HG02970 (cell line): ENCODE results near the gene HS3ST3A1.

Source experiments
- ATAC-seq: cut with Tn5 transposase; IDR thresholded peaks from one replicate; pipeline ENCODE4 v1.9.1; 2021; ENCODE audit warnings: mild to moderate bottlenecking, moderate library complexity, moderate number of reproducible peaks; ENCODE audit not compliant: unreplicated experiment, low FRiP score

The HS3ST3A1 gene

DNA sequence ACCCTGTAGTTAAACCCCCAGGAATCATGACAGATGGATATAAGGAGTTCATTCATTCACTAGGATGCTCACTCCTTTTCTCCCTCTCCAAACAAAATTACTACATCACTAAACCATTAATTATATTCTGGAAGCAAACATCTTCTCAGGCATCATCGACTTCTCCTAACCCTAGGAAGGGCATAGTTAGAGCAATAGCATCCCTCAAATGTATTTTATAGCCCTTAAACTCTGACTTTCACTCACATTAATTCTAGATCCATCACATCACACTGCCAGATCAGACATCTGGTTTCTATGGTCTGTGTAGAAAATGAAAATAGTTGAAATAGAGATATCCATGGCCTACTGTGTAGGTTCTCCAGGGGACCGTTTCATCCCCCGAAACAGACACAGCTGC, 143.9 kb downstream of the HS3ST3A1 start:
- ATAC-seq: no peak
